ENCODE data around the gene CFAP210.

The CFAP210 gene, protein sequence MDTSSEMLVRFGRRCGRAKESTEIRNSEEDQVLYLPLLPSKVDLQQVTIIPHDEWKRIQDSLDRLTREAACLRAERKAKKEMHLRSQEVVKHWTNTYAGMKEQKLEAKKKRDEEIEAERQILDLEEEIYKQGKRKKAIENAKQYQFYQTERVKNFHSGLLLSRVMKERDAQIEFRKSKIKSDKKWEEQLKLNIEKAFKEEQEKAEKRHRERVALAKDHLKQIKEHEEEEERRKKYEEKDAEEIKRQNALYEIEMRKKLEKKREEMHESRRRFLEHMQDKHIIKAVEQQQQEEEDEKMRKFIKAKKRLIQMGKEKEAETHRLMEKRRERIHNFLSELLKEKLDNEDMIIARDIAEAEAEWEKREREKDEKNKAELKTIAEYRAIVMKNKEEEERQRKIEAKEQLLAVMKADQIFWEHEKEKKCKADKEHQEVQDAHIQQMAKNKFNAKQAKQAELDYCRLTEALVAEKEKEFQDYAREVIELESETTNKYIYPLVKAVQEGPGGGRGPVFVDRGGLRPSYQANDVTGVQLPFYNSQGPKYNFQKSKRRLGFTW

DNA sequence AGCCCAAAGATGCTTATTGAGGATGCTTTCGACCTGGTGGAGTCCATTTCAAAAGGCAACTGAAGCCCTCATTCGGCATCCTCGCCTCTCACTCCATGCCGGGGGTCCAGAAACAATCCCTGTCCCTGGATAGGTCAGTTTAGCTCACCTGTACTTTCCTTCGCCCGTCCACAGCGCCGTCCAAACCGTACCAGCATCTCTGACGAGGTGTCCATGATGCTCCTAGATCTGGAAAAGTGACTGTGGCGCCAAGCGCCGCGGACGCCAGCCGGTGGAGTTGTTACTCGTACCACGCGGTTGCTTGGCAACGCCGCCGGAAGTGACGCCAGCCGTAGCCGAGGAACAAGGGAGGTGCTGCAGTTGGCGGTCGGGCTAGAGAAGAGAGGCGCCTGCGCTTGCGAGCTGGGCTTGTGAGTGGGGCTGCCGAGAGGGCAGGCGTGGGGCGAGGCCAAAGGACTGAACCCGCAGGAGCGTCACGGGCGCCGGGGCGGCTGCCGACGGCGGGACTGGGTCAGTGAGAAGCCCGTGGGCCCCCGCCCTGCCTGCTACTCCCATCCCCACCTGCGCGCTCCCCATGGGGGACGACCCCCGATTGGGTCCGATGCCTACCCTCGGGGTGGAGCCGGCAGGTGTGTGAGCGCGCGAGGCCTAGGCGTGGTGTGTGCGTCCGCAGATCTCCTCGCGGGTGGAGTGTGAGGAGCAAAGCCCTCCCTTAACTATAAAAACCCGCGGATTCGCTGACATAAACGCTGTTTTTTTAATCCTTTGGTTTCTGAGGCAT is at the start of gene CFAP210, which contains the start of gene PHOSPHO2:
Gene CFAP210 (minus strand): TSS at position 293 of the 781 bp plus-strand sequence. CDS start 78 bp downstream, at position 215.
Gene PHOSPHO2 (plus strand): TSS at position 357 of the 781 bp plus-strand sequence. CDS start 6,503 bp downstream, outside the sequence.
- peak; percentile 75 for DNase-seq (ENCODE audit: low read depth, low spot score)

DNA sequence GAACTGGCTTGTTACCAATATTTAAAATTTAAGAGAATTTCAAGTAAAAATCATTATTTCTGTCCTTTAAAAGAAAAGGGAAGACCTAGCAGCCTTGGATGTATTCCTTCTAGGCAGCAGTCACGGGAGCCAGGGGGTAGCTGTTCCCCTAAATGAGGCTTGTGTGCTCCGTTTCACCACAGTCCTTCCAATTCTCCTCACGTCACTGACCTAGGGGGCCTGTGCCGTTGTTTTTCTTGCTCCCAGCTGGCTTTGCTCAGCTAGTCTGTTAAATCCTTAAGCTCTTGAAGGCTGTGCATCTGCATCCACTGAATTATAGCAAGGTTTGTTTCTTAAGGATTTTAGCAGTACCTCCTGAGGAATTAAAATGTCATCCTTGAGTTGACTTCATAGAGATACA is 49.3 kb upstream of the CFAP210 start:
- peak; percentile 46 for DNase-seq (ENCODE audit: low read depth, low spot score)

DNA sequence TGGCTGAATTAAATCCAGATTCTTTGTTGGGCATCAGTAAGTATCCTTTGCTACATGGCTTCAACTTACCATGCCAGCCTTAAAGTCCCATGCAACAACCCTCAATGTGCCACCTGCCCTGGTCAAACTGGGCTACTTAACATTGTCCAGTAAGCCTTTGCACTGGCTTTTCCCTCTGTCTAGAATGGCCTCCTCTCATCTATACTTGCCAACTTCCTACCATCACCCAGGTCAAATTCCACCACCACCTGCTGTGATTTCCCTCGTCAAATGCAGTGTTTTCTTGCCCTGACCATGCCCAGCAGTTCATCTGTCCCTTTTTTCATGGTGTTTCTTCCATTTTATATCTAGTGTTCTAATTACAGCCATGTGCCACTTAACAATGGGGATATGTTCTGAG is 45.1 kb upstream of the CFAP210 start:
- no peak for DNase-seq (ENCODE audit: low read depth, low spot score)

DNA sequence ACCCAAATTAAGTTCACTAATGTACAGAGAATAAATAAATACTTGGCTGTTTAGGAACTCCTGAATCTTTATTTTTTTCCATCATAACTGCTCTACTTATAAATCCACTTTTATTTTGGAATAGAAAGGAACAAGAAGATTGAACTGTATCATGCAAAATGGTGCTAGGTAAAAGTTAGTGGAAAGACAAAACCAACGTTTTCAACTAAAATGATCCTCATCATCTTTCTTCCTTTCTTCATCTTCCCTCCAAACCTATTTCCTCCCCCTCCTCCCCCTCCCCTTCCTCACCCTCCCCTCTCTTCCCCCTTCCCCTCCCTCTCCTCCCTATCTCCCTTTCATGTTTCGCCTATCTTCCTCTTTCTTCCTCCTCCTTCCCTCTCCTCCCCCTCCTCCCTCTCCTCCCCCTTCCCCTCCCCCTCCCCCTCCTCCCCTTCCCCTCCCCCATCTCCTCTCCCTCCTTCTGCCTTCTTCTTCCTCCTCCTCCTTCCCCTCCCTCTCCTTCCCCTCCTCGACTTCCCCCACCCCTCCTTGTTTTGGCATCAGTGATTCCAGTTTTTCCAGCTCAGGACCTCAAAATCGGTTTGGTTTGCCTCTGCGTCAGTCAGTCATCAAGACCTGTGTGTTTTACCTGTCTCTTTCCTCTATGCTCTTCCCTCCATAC is 44.5 kb upstream of the CFAP210 start:
- DNase-seq (ENCODE audit: low read depth, low spot score): no peak

DNA sequence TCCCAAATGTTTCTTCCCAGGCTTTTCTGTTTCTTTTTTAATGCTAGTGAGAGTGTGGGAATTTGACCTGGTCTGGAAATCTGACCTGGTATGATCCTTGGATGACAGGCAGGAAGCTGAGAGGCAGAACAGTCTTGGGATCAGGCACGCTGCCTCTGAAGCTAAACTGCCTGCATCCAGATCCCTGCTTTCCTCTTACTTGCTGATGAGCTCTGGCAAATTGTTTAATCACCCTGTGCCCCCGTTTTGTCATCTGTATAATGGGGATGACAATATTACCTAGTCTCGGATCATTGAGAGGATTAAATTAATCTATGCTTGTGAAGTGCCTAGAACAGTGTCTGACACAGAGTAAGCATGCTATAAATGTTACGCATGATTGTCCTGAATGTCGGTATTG is 42.7 kb upstream of the CFAP210 start:
- DNase-seq (ENCODE audit: low read depth, low spot score): no peak

DNA sequence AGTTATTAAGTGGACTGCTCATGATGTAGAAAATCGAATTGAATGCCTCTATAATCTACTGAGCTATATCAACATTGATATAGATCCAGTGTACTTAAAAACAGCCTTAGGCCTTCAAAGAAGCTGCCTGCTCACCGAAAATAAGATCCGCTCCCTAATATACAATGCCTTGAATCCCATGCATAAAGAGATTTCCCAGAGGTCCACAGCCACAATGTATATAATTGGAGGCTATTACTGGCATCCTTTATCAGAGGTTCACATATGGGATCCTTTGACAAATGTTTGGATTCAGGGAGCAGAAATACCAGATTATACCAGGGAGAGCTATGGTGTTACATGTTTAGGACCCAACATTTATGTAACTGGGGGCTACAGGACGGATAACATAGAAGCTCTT is 41.4 kb upstream of the CFAP210 start:
- DNase-seq (ENCODE audit: low read depth, low spot score): no peak

DNA sequence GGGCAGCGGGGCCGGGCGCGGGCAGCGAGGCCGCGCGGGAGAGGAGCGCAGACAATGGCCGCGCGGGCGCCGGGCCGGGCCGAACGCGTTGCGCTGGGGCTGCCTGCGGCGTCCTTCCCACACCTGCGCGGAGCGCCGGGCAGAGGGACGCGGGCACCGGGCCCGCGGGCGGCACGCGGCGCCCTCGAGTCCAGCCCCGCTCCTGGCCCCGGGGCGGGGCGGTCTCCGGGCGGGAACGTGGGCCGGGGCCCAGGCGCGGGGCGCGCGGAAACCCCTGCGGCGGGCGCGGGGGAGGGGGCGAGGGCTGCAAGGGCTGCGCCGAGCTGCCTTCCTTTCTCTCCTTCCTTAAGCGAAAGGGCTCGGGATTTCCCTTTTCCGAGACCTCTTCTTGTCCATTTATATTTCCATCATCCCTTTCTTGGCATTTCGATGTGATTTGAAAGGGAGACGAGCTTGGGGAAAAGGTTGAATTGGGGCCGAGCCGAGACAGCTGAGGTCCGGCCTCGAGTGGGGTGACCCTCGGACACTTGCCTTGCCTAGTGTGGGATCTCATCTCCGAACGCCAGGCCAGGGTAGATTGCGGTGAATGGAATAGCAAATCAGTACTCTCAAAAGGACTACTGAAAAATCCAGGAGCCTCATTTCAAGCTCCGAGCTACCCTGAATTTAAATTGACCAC is 40.1 kb upstream of the CFAP210 start:
- DNase-seq (ENCODE audit: low read depth, low spot score): no peak

DNA sequence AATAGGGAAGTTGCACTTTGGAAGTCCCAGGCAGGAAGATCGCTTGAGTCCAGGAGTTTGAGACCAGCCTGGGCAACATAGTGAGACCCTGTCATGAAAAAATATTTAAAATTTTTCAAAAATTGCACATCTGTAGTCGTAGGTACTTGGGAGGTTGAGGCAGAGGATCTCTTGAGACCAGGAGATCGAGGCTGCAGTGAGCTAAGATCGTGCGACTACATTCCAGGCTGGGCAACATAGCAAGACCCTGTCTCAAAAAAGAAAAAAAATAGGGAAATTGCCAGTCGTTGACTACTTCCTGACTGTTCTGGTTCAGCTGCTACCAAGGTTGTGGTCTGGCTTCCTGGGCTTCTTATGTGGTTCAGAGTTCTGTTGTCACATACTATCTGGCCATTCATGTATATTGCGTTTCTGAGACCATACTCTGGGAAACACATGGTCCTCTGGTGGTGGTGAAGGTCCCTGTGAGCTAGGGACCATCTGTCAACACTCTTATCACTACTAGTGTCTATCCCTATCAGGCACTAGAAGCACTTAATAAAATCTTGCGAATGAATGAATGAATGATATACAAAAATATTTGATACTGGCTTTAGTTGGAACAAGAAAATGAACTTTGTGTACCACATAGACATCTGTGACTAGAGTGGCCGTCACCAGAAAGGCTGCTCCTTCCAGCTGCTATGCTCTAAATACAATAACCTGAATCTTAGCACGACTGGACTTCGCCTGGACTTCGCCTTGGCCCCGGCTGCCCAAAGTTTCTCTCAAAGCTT is 38.6 kb upstream of the CFAP210 start:
- DNase-seq (ENCODE audit: low read depth, low spot score): no peak

DNA sequence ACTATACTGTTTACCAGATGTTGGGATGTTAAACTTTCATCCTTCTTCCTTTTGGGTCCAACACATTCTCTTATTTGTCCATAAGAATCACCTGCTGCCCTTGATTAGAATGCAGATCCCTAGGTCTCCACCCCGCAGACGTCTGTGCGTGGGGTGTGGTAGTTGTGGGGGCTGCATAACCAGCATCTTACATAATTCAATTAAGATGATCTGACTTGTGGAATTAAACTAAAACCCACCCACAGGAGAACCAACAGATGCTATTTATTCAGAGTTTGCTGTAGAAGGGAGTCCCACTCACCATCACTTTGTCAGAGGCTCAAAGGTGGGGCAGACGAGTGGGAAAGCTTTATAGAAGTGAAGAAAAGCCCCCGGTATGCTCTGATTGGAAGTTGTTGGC is 37.9 kb upstream of the CFAP210 start:
- no peak for DNase-seq (ENCODE audit: low read depth, low spot score)

DNA sequence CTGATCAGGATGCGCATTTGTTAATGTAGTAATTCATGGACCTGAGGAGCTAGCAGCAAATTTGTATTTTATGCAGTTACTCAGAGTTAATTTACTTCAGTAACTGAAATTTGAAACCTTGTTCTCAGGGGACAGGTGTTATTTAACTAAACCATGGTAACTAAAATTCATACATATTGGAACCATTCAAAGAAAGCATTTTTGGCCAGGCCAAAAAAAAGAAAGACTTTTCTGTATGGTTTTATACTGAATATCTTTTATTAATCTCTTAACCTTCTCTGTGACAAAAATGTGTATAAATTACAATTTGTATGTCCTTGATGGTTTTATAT is 35.0 kb upstream of the CFAP210 start:
- DNase-seq (ENCODE audit: low read depth, low spot score): no peak

DNA sequence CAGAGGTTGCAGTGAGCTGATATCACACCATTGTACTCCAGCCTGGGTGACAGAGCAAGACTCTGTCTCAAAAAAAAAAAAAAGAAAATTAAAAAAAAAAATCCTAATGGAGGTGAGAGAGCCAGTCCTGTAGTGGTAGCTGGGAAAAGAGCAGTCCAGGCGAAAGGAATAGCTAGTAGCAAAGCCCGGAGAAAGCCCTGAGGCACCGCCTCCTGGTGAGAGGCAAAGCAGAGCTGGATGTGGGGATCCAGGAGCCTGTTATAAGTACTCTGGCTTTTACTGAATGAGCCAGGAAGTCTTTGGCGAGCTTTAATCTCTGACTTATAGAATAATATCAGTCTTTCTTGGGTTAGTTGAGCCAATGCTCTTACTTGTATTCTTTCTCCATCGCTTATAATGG is 32.9 kb upstream of the CFAP210 start:
- DNase-seq (ENCODE audit: low read depth, low spot score): no peak

DNA sequence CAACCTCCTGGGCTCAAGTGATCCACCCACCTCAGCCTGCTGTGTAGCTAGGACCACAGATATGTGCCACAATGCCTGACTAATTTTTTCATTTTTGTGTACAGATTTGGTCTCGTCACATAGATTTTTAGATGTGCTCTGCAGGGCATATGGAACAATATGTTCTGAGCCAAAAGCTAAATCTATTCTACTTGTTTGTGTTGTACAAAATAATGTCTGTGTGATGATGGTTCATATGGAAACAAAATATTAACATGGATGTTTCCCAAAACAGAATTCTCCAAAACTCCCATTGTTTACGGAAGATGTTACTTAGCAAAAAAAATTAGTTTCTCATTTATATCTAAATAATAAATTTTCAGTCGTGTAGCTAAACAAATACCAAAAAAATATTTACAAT is 26.8 kb upstream of the CFAP210 start:
- no peak for DNase-seq (ENCODE audit: low read depth, low spot score)

DNA sequence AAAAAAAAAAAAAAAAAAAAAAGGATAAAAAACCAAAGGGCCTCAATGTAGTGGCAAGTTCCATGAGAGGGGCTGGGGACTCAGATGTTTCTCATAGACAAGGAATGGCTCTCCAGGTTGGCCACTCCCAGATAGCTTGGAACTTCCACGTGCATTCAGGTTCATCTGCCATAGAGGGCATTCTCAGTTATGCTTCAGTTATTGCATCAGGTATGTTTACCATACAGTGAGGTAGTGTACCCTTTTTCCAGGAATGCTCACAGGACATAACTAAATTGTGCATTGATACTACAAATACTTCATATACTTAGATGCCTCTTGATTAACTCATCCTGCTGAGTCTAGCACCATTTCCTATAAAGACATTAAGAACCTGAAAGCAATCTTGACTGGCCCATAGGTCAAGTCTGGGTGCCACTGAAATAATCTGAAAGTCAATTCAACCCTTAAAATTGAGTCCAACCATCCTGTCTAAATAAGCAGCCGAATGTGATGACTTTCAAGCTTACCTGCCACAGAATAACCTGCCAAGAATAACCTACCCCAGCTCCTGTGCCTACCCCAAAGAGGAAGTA is 24.8 kb upstream of the CFAP210 start:
- DNase-seq (ENCODE audit: low read depth, low spot score): no peak

DNA sequence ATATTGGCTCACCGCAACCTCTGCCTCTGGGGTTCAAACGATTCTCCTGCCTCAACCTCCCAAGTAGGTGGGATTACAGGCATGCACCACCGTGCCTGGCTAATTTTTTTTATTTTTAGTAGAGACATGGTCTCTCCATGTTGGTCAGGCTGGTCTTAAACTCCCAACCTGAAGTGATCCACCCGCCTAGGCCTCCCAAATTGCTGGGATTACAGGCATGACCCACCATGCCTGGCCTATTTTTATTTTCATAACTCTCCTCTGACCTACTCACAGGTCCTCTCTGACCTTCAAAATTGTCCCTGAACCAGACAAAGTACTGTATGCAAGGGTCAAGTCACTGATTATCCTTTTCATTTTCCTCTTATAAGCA is 23.5 kb upstream of the CFAP210 start:
- DNase-seq (ENCODE audit: low read depth, low spot score): no peak

DNA sequence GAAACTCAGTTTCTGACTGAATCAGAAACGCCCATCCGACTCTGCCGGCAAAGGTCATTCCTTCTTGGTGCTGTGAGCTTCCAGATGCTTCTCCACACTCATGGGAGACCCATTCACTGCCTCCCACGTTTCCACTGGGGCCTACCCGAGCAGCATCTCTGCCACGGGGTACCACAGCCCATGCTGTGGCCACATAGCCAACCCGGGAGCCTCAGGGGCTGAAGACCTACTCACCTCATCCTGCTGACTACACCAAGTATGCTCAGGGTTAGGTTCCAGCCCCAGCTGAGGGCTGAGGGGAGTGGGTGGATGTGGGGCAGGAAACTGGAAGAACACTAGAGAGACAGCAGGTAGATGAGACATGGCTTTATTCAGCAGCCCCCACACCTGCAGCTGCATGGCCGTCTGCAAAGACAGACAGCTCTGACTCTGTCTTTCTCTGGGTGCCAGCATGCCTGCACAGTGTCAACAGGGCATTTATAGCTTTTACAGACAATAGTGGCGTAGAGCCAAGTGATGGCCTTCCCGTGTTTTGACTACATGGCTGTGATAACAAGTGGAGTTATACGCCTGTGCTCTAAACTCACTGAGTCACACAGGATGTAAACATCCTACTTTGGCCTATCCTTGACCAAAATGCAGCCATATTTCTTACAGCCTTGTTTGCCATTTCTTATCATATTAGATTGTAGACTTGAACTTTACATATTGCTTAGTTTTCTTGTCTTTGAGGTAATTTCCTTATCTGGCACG is 22.9 kb upstream of the CFAP210 start:
- no peak for DNase-seq (ENCODE audit: low read depth, low spot score)

DNA sequence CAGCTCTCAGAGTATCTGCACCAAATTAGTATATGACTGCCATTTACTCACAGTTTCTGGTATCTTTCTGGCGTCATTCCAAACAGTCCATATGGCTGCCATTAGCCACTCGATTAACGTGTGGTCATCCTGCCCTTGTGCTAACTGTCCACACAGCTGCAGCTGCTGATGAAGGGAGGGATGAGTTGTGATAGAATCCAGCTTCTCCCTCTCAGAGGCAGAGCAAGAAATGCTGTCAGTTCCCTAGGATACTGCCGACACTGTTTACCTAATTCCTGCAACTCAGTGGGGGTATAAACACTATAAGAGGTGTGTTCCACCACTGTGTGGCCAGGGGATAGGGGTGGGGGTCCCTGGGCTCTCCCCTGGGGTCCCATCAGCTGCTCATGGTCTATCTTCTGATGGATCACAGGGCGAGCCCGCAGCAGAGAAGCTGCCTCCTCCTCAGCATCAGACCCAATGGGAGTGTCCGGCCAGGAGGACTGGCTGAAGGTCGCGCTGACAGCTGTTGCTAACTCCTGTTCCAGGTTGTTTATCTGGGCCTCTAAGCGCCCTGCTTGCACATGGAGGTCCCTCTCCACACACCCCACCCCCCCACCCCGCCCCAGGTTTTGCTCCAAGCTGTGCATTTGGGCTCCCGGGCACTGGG is 22.2 kb upstream of the CFAP210 start:
- DNase-seq (ENCODE audit: low read depth, low spot score): no peak

DNA sequence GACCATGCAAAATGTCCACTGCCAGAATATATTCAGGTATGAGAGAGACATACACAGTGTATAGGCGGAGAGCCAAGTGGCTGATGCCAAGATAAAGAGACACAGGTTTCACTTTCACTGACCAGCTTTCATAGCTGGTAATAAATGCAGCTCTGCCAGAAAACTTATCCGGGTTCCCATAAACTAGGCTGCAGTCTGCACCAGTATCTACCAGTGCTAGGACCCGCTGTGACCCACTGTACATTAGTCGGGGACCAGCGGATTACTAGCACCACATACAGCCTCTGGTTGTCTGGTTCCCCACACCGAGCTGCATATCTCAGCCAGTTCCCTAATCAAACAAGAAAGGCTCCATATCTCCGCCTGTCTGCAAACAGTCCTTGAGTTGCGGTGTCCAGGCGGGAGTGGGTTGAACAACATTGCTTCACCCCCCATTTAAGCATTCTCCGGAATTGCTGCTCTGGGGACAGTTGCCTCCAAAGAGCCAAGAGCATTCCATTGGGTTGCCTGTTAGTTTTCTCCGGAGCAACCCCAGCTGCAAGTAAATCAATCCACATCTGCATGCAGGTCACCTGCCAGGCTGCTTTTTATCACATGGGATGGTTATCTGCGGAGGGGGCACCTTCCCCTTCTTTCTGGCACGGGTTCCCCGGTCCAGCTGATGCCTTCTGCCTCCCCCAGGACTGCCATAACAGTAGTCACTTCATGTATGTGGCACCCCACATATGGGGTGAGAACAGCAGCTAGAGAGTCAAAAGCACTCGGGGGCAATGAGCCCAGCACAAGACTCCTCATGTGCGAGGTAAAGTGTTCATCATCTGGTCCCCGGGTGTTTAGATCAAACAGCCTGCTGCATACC is 21.4 kb upstream of the CFAP210 start:
- DNase-seq (ENCODE audit: low read depth, low spot score): no peak

DNA sequence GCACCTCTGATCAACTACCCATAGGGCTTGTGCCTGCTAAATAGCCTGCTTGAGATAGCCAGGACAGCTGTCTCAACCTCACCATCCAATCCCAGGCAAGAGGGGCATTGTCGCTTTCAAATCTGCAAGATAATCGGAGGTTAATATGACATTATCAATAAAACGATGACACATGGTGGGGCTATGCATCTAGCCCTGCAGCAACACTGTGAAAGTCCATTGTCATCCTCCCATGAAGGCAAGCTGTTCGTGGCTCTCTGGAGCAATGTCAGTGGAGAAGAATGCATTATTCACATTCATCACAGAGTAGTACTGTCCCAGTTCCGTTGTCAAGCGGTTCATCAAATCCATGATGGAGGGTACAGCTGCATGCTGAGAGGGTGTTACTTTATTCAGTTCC is 20.5 kb upstream of the CFAP210 start:
- DNase-seq (ENCODE audit: low read depth, low spot score): no peak

All from brain pericyte (primary cell).